GM15510 (cell line): ENCODE results near the gene ICA1.

Experiments
- POLR2A ChIP-seq: IDR thresholded peaks from 3 replicates; pipeline ENCODE4 v1.6.1; 2011; ENCODE audit warnings: borderline replicate concordance; ENCODE audit not compliant: insufficient read length; ENCODE audit errors: extremely low read depth

ICA1 gene

GRCh38 chr7:8089036-8089780, 172.8 kb downstream of the ICA1 start:
- TF ChIP-seq POLR2A = no peak

DNA sequence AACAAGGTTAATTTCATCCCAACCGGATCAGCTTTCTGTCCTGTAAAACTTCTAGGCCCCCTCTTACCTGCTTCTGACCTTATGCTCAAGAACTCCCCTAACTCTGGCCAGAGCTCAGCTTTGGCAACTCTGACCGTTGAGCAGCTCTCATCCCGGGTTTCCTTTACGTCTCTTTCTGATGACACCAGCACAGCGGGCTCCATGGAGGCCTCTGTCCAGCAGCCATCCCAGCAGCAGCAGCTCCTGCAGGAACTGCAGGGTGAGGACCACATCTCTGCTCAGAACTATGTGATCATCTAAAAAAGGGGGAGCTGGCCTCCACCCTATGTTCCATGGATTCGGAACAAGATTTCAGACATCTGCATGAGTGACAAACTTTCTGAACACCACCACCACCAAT, 175.7 kb downstream of the ICA1 start:
- TF ChIP-seq POLR2A = no peak

DNA sequence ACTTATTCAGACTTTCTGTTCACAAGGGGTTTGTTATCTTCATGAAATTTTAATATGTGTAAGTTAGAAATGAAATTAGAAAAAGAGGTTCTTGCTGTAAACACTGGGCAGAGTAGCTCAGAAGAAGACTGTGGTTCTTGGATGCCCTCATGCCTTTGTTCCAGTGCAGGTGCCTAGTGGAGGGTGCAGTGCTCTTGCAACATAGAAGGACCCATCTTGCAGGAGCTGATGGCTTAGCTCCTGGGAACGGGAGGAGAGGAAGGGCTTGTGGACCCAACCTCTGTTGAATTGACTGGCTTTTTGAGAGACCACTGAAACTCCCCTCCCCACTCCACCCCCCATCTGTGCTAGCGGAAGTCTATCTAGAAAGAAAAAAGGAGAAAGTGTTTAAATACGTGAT, 176.5 kb downstream of the ICA1 start:
- TF ChIP-seq POLR2A = no peak

DNA sequence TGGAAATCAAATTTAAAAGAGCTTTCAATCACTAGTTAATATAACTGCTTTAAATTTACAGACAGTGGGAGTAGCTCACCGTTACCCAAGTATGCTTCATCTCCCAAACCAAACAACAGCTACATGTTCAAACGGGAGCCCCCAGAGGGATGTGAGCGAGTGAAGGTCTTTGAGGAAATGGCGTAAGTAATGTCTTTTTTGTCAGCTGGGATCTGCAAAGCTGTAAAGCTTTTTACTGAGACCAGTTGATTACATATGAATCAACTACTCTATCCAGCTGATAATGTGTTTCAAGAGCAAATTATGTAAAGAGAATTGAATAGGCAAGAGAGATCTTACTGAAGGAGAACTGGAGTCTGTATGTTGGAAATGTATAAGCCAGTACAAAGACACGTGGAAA, 177.1 kb downstream of the ICA1 start:
- TF ChIP-seq POLR2A = no peak

DNA sequence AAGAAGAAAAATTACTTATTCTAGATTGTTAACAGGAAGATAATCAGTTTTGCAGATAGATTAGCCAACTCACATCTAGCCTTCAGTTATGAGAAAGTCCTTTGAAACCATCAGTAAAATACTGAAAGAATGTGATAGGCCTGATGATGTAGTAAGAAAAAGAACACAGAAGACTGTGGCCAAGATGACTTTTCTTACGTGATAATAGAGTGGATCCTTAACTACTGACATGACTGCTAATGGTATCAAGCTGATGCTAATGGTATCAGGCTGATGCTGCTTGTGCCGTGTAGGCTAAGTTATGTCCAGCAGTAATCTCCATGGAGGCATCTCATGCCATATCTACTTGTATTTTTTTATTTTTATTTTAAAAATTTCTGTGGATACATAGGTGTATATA, 179.2 kb downstream of the ICA1 start:
- no peak for TF ChIP-seq POLR2A

GRCh38 chr7:8078418-8078817, 183.5 kb downstream of the ICA1 start:
- no peak for TF ChIP-seq POLR2A

- no peak for TF ChIP-seq POLR2A
Measured at GRCh38 chr7:8070451-8071180, 191.4 kb downstream of the ICA1 start.

- TF ChIP-seq POLR2A = no peak
Measured at GRCh38 chr7:8068892-8069686, 192.9 kb downstream of the ICA1 start.

GRCh38 chr7:8065356-8065813, 196.6 kb downstream of the ICA1 start:
- no peak for TF ChIP-seq POLR2A

- no peak for TF ChIP-seq POLR2A
Measured at GRCh38 chr7:8064828-8065227, 197.1 kb downstream of the ICA1 start.

DNA sequence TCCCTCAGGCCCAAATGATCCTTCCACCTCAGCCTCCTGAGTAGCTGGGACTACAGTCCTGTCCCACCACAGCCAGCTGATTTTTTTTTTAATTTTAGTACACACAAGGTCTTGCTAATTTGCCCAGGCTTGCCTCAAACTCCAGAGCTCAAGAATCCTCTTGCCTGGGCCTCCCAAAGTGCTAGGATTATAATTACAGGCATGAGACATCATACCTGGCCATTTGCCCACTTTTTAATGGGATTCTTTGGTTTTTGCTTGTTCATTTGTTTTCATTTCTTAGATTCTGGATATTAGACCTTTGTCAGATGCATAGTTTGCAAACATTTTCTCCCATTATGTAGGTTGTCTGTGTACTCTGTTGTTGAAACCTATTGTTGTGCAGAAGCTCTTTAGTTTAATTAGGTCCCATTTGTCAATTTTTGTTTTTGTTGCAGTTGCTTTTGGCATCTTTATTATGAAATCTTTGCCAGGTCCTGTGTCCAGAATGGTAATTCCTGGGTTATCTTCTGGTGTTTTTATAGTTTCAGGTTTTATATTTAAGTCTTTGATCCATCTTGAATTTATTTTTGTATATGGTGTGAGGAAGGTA, 198.2 kb downstream of the ICA1 start:
- no peak for TF ChIP-seq POLR2A
